Measurements from ENCODE around the gene SAP25. TPM values are rescaled to one million over a fixed set of nuclear protein-coding genes. Genes with fewer than 3 reads are reported as not detected.

SAP25 gene
- total and polyA plus RNA-seq, 2 of the 4 experiments (the other 2 are of a cell fraction), result 1.8 TPM; not detected in 1

GRCh38 chr7:100552532-100552931, 21.2 kb downstream of the SAP25 start:
- H3K18ac ChIP-seq (ENCODE audit: low read depth, low read length), result no peak overlapping the region
- no peak overlapping the region for H3K27ac ChIP-seq (ENCODE audit: insufficient read depth, low read length)
- H2AK9ac ChIP-seq (replicated peaks; ENCODE audit: low read depth, low read length, poor library complexity), result no peak overlapping the region
- in situ Hi-C loops (cut with MboI; ENCODE audit: low sequenced_read_pairs) (no loop called here), intact Hi-C loops (cut with micrococcal nuclease) (no loop called here), dilution Hi-C loops (cut with HindIII; ENCODE audit: low sequenced_read_pairs, unreplicated experiment) (no loop called here)
- no peak overlapping the region for H3K56ac ChIP-seq (ENCODE audit: extremely low read depth, insufficient read depth, low read length)
- H3K4me1 ChIP-seq (ENCODE audit: control insufficient read depth, insufficient read depth, low read length), result peaks cover 11% of the 10 kb centered on the region
- no peak overlapping the region for H4K5ac ChIP-seq (ENCODE audit: low read depth, low read length)
- no peak overlapping the region for H3K4me2 ChIP-seq (ENCODE audit: low read depth, low read length)
- 80% methylated on average over 1 of the region's 2 CpGs; no CpG with 5 or more reads in 1 of the 2 experiments for WGBS, 2 experiments (ENCODE audit: extremely low coverage in 2 of 2, insufficient read length in 1 of 2)
- no peak overlapping the region for H2BK5ac ChIP-seq (ENCODE audit: low read depth, low read length, poor library complexity, severe bottlenecking)
- H3K9ac ChIP-seq (ENCODE audit: low read depth, low read length), result no peak overlapping the region
- H3K23ac ChIP-seq (ENCODE audit: low read depth, low read length), result no peak overlapping the region
- CTCF ChIA-PET, result no interaction called here
- no peak overlapping the region for H3K4ac ChIP-seq (ENCODE audit: low read depth, low read length)
- H2BK15ac ChIP-seq (ENCODE audit: low read depth, low read length), result no peak overlapping the region
- DNase-seq (no peak), ATAC-seq (ENCODE audit: low read depth) (no peak)
- TF ChIP-seq MAFK (IDR thresholded peaks at IDR 0.05; ENCODE audit: low read depth, low read length) (no peak), CHD1 (IDR thresholded peaks at IDR 0.05; ENCODE audit: low read depth, low read length) (no peak), USF2 (IDR thresholded peaks at IDR 0.05; ENCODE audit: low read depth, low read length) (no peak), POLR2A (IDR thresholded peaks at IDR 0.05; ENCODE audit: low read depth, low read length) (no peak), RAD21 (IDR thresholded peaks at IDR 0.05; ENCODE audit: low read length) (no peak), CEBPB (IDR thresholded peaks at IDR 0.05; ENCODE audit: low read depth, low read length) (no peak), RFX5 (IDR thresholded peaks at IDR 0.05; ENCODE audit: low read depth, low read length) (no peak), NFE2L2 (IDR thresholded peaks at IDR 0.05; ENCODE audit: low read depth, low read length) (no peak), FOS (IDR thresholded peaks at IDR 0.05; ENCODE audit: low read depth, low read length) (no peak), MAZ (IDR thresholded peaks at IDR 0.05; ENCODE audit: borderline replicate concordance, low read depth, low read length) (no peak), CTCF (conservative IDR thresholded peaks at IDR 0.05; ENCODE audit: low read depth, low read length) (no peak), SMC3 (IDR thresholded peaks at IDR 0.05; ENCODE audit: low read depth, low read length) (no peak), BHLHE40 (IDR thresholded peaks at IDR 0.05; ENCODE audit: low read depth, low read length) (no peak), ELK1 (IDR thresholded peaks at IDR 0.05; ENCODE audit: borderline replicate concordance, low read depth, low read length) (no peak), RCOR1 (IDR thresholded peaks at IDR 0.05; ENCODE audit: insufficient replicate concordance, low read length) (no peak)
- no peak overlapping the region for H4K91ac ChIP-seq (ENCODE audit: insufficient read depth, low read depth, low read length)
- no peak overlapping the region for H2BK20ac ChIP-seq (ENCODE audit: low read depth, low read length)
- H4K20me1 ChIP-seq (ENCODE audit: insufficient read depth, low read length), result no peaks in the 10 kb centered on the region
- peaks cover 12% of the 10 kb centered on the region; the same call in 1 of the 2 replicates for H3K36me3 ChIP-seq (ENCODE audit: control insufficient read depth, insufficient read depth, low read length)
- H3K4me3 ChIP-seq (ENCODE audit: insufficient read depth, low read depth, low read length), result no peak overlapping the region
- H4K8ac ChIP-seq (ENCODE audit: low read depth in 2 of 2, low read length in 2 of 2), result no peak overlapping the region
- H2AK5ac ChIP-seq (ENCODE audit: low read depth, low read length), result no peak overlapping the region
- POLR2A ChIA-PET (ENCODE audit: unreplicated experiment), result no interaction called here
- no TSS peak for BruUV-seq (replicated peaks)
- H3K14ac ChIP-seq (replicated peaks; ENCODE audit: low read depth, low read length), result no peak overlapping the region
- H3K27me3 ChIP-seq (ENCODE audit: control insufficient read depth, insufficient read depth, low read length), result no peaks in the 10 kb centered on the region
- H3K9me3 ChIP-seq (ENCODE audit: control insufficient read depth, insufficient read depth, low read length), result no peaks in the 10 kb centered on the region
- peaks cover 11% of the 10 kb centered on the region for H3K9me1 ChIP-seq (ENCODE audit: insufficient read depth, low read length)
- no peak overlapping the region for H2AFZ ChIP-seq (replicated peaks; ENCODE audit: low read length, poor library complexity)
- H2BK120ac ChIP-seq (ENCODE audit: low read depth, low read length), result no peak overlapping the region
- H3K79me1 ChIP-seq (ENCODE audit: low read depth in 1 of 2, low read length in 2 of 2), result peaks cover 8 to 16% of the 10 kb centered on the region in 2 experiments; a peak in 3 of 4 replicates
